MCF 10A (cell line): ENCODE data around the gene FNIP2. TPM values are rescaled to one million over a fixed set of nuclear protein-coding genes. Genes with fewer than 3 reads are reported as not detected.

Experiments
- BruUV-seq: library from RNA; stranded (reverse); fragments of 400-500 nt; replicated peaks from 2 replicates; lab custom pipeline; 2021; lab: Mats Ljungman, UMichigan
- CTCF ChIA-PET: fragments of 300-600 bp; sonication (Branson Sonifier 250); formaldehyde crosslinking; extraction: SDS; loops from one replicate; lab custom pipeline; 2021; ENCODE audit warnings: antibody characterized with exemption, inconsistent platforms; lab: Yijun Ruan, JAX
- POLR2A ChIA-PET: fragments of 300-600, 350-650 bp; sonication (Branson Sonifier 250); formaldehyde crosslinking; extraction: SDS; loops from one replicate; lab custom pipeline; 2020; ENCODE audit warnings: antibody characterized with exemption, inconsistent platforms; lab: Yijun Ruan, JAX
- DNase-seq: peaks from one replicate; pipeline ENCODE4 v3.0.0-alpha.2; 2018; ENCODE audit not compliant: unreplicated experiment
- H3K27ac Mint-ChIP-seq: one replicate; pipeline ENCODE4 v1.8.0; 2022; ENCODE audit warnings: mild to moderate bottlenecking, low read depth, mixed read lengths; ENCODE audit not compliant: unreplicated experiment
- H3K27me3 Mint-ChIP-seq: one replicate; pipeline ENCODE4 v1.8.0; 2022; ENCODE audit warnings: mixed read lengths; ENCODE audit not compliant: insufficient read depth, unreplicated experiment
- H3K36me3 Mint-ChIP-seq: one replicate; pipeline ENCODE4 v1.8.0; 2022; ENCODE audit warnings: mild to moderate bottlenecking, moderate library complexity, mixed read lengths; ENCODE audit not compliant: insufficient read depth, unreplicated experiment
- H3K4me1 Mint-ChIP-seq: one replicate; pipeline ENCODE4 v1.8.0; 2022; ENCODE audit warnings: mixed read lengths; ENCODE audit not compliant: insufficient read depth, unreplicated experiment
- H3K4me3 Mint-ChIP-seq: one replicate; pipeline ENCODE4 v1.8.0; 2022; ENCODE audit warnings: mild to moderate bottlenecking, moderate library complexity, mixed read lengths; ENCODE audit not compliant: unreplicated experiment
- H3K9me3 Mint-ChIP-seq: one replicate; pipeline ENCODE4 v1.8.0; 2022; ENCODE audit warnings: mixed read lengths; ENCODE audit not compliant: unreplicated experiment
- intact Hi-C: fragments of 100-400 bp; cut with micrococcal nuclease; formaldehyde crosslinking; loops from 2 replicates; pipeline ENCODE4 v1.14.1; 2022
- total RNA-seq: library from RNA; stranded (reverse); gene quantifications from 2 replicates; pipeline ENCODE4 v1.2.3, GENCODE V29; 2022
- TF ChIP-seq, protein P1 (sequence below): fragments of 200-600 bp; IDR thresholded peaks from one replicate; pipeline ENCODE4 v1.8.0; 2022; ENCODE audit warnings: antibody characterized with exemption, mild to moderate bottlenecking; ENCODE audit not compliant: unreplicated experiment

FNIP2 gene
- total RNA-seq, 1 experiment from 2014 or later = 6.4 TPM

DNA sequence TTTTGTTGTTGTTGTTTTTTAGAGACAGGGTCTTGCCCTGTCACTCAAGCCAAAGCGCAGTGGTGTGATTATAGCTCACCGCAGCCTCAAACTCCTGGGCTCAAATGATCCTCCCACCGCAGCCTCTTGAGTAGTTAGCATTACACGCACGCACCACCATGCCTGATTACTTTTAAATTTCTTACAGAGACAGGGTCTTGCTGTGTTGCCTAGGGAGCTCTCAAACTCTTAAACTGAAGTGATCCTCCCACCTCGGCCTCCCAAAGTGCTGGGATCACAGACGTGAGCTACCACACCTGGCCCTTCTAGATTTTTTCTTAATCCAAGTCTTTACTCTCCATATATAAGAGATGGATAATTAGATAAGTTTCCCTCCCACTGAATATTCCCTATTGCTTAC is 29.2 kb downstream of the FNIP2 start:
- TF ChIP-seq, protein P1, sequence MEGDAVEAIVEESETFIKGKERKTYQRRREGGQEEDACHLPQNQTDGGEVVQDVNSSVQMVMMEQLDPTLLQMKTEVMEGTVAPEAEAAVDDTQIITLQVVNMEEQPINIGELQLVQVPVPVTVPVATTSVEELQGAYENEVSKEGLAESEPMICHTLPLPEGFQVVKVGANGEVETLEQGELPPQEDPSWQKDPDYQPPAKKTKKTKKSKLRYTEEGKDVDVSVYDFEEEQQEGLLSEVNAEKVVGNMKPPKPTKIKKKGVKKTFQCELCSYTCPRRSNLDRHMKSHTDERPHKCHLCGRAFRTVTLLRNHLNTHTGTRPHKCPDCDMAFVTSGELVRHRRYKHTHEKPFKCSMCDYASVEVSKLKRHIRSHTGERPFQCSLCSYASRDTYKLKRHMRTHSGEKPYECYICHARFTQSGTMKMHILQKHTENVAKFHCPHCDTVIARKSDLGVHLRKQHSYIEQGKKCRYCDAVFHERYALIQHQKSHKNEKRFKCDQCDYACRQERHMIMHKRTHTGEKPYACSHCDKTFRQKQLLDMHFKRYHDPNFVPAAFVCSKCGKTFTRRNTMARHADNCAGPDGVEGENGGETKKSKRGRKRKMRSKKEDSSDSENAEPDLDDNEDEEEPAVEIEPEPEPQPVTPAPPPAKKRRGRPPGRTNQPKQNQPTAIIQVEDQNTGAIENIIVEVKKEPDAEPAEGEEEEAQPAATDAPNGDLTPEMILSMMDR = no peak
- Mint-ChIP-seq H3K27ac (peak overlapping the region; percentile 2), H3K4me3 (no peak overlapping the region), H3K4me1 (peaks cover 25% of the 10 kb centered on the region), H3K27me3 (no peaks in the 10 kb centered on the region), H3K36me3 (no peaks in the 10 kb centered on the region), H3K9me3 (no peaks in the 10 kb centered on the region)
- no TSS peak for BruUV-seq
- POLR2A ChIA-PET = interaction anchor here (1.0 kb wide), 1 partner anchor 13 kb away, joined by 3 read pairs; no protein-coding TSS in a partner anchor
- intact Hi-C loops = no loop called here
- DNase-seq = no peak
- CTCF ChIA-PET = no interaction called here

DNA sequence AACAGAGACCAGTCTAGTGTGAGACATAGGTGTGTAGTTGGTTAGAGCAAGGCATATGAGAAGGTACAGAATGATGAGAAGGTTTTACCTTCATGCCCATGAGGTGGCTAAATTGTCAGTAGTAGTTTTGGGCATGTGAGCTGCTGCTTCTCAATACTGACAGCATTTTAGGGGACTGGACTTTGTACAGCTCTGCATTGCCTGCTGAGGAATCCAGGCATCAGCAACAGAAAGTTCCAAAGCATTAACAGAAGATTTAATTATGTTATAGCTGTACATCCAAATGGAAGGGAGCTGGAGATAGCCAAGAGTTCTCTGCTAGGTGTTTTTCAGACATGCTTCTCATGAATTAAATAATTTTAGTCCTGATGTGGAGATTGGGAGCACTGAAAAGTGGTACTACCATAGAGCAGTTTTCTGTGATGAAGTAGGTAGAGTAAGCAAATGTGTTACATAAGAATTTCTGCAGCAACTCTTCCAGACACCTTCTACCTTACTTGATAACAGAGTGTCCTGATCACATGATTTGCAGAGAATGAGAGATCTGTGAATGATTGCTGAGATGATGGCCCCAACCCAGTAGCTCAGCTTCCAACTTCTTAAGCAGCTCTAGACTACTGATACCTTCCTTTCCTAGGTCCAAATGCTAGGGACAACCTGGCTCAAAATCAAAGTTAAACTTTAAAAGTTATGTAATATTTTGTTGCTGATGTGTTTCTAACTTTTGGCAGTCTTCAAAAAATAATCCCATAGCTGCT is 30.4 kb downstream of the FNIP2 start:
- ChIA-PET CTCF (no interaction called here), POLR2A (interaction anchor here (0.6 to 1.3 kb wide), 3 partner anchors 11 to 76 kb away, joined by 3 to 6 read pairs (median 4); no protein-coding TSS in a partner anchor)
- intact Hi-C loops = no loop called here
- BruUV-seq = no TSS peak
- no peaks in the 10 kb centered on the region for H3K9me3 Mint-ChIP-seq
- DNase-seq = no peak
- TF ChIP-seq, protein P1 = no peak
- H3K27me3 Mint-ChIP-seq = no peaks in the 10 kb centered on the region
- peaks cover 21% of the 10 kb centered on the region for H3K4me1 Mint-ChIP-seq
- H3K4me3 Mint-ChIP-seq = no peak overlapping the region
- no peak overlapping the region for H3K27ac Mint-ChIP-seq
- no peaks in the 10 kb centered on the region for H3K36me3 Mint-ChIP-seq

DNA sequence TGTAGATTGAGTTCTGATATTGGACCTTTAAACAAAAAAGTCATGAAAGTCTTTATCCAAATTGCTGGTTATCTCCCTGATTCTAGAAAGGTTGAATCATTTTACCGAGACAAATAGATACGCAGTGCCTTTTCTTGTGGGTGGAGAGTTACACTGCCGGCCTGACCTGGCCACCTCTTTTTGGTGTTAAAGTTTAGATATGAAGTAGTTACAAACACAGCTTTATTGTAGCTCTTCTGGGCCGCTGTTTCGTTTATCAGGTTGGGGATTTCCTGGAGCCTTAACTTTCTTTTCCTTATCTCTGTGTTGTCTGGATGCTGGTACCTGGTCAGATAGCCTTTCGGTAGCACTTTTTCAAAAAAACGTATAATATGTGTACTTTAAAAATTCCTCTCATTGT is 31.0 kb downstream of the FNIP2 start:
- BruUV-seq = no TSS peak
- peaks cover 21% of the 10 kb centered on the region for H3K4me1 Mint-ChIP-seq
- POLR2A ChIA-PET = interaction anchor here (1.1 to 1.3 kb wide), 2 partner anchors 10 to 13 kb away, joined by 3 to 6 read pairs; no protein-coding TSS in a partner anchor
- TF ChIP-seq, protein P1 = no peak
- intact Hi-C loops = no loop called here
- H3K9me3 Mint-ChIP-seq = no peaks in the 10 kb centered on the region
- no peaks in the 10 kb centered on the region for H3K36me3 Mint-ChIP-seq
- no peaks in the 10 kb centered on the region for H3K27me3 Mint-ChIP-seq
- DNase-seq = no peak
- H3K27ac Mint-ChIP-seq = no peak overlapping the region
- CTCF ChIA-PET = no interaction called here
- no peak overlapping the region for H3K4me3 Mint-ChIP-seq

DNA sequence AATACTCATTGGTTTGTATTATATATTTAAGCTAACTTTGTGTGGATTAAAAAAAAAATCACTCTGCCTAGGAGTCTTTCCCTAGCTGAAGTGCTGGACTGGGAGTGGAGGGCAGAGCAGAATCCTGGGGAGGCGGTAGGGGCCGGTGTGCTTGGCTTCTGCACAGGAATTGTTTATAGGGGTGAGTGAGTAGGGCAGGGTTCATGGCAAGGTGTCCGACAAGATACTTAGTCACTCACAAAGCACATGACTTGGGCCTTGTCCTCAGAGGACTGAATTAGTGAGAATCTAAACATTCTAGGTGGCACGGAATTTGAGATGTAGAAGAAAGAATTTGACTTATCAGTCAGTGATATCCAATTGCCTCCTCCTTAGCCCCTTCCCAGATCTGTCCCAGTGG is 32.2 kb downstream of the FNIP2 start:
- H3K36me3 Mint-ChIP-seq = no peaks in the 10 kb centered on the region
- H3K4me1 Mint-ChIP-seq = peaks cover 18% of the 10 kb centered on the region
- DNase-seq = peak; percentile 16
- H3K27ac Mint-ChIP-seq = peak overlapping the region; percentile 90
- H3K27me3 Mint-ChIP-seq = no peaks in the 10 kb centered on the region
- no peaks in the 10 kb centered on the region for H3K9me3 Mint-ChIP-seq
- BruUV-seq = no TSS peak
- intact Hi-C loops = no loop called here
- POLR2A ChIA-PET = no interaction called here
- H3K4me3 Mint-ChIP-seq = no peak overlapping the region
- CTCF ChIA-PET = no interaction called here
- TF ChIP-seq, protein P1 = no peak
